NCI-H510A (cell line): ENCODE results near the gene IMMP2L.

Experiments used
- DNase-seq: peaks from one replicate; lab custom pipeline; 2025; lab: John Stamatoyannopoulos, UW

Gene IMMP2L

GRCh38 chr7:111210996-111211395 lies 351.3 kb downstream of the IMMP2L start:
- DNase-seq = no peak

DNA sequence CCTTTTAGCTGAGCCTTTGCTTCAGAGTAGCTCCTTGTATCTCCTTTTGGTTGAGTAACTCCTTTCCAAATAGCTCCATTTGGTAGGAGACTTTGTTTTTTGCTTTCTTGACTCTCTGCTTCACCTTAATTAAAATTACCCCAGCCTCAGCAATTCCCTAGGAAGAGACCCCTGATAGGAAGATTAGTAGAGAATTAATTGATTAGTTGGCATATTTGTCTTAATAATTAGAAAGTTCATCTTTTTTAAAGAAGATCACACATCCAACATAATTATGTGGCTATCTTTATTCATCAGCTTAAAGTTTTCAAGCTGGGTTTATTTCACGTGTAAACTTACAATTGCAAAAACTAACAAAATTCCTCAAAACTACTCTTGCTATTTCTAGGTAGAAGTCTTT lies 352.2 kb downstream of the IMMP2L start:
- DNase-seq = no peak

GRCh38 chr7:111205251-111205650 lies 357.0 kb downstream of the IMMP2L start:
- no peak for DNase-seq

- no peak for DNase-seq
Observed at GRCh38 chr7:111202321-111202720, 360.0 kb downstream of the IMMP2L start.

DNA sequence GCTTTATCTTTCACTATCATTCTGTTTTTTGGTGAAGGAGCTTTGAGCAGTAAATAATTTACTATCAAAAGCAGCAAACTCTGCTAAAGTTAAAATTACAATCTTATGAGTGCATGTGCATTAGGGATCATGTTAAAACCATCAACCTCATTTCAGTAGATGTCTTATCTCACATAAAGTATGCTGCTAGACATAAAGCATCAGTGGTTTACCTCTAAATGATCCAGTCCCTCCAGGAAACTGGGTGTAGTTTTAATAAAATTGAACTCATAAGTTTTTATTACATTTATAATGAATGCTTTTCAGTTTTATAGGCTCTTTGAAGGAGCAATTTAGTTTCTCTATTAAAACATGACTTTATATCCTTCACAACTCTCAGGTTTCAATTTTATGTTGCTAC lies 362.6 kb downstream of the IMMP2L start:
- no peak for DNase-seq

DNA sequence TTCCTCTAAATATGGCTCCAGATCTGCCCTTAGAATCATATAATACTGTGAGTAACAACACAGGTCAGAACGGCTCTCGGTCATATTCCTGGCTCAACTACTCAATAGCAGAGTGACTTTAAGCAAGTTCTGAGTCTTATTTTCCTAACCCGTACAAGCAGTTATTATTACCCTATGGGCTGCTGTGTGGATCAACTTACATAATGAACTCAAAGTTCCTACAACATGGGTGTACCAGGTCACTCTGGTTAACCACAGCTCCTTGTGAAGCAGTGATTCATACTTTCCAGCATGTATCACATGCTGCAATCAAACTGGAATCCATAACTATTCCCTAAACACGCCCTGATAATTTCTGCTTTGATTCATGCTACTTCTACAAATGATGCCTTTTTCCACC lies 364.0 kb downstream of the IMMP2L start:
- DNase-seq = no peak

GRCh38 chr7:111196655-111197054 lies 365.6 kb downstream of the IMMP2L start:
- DNase-seq = no peak

DNA sequence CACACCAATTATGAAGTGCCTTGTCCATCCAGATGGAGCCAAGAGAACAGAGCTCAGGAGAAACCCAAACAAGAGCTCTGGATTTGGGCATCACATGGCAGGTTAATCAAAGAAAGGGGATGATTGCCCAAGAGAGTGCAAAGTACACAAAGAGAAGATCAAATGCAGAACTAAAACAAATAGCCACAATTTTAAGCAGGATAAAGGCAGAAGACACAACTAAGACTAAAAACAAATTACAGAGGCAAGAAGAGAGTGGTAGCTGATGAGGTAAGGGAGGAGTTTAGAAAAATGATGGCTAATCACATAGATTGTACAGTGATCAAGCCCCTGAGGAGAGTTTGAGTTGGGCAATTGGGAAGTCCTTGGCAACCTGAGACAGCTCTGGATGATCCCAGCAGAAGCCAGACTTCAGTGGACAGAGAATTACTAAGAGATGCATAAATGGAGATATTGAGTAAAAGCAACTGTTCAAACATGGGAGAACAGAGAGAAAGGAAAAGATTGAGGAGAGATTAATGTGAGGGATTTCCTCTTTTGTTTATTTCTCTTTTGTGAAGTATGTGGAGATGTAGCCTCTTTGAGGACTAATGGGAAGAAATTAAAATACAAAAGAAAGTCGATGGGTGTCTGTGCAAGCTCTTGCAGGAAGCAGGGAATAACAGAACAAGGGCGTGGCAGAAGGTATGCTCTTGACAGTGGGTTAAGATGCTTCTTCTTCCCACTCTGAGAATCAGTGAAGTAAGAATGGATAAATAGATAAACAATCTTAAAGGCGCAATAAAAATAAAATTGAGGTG lies 369.5 kb downstream of the IMMP2L start:
- DNase-seq = no peak

DNA sequence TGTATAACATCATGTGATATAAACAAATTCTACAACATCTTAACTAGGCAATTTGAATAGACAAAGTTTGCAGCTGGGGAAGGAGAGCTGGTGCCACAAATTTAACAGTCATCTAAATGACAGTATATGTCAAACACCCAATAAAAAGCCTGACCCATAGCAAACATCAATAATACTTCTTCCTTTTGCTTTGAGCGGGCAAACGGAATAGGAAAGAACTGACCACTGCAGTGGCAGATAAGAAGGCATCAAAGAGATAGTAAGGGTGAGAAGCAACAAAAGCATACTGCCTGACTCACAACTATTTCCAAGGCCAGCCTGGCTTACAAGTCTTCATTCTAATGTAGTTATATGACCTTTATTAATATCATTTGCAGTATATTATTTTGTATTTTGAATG lies 371.5 kb downstream of the IMMP2L start:
- no peak for DNase-seq

DNA sequence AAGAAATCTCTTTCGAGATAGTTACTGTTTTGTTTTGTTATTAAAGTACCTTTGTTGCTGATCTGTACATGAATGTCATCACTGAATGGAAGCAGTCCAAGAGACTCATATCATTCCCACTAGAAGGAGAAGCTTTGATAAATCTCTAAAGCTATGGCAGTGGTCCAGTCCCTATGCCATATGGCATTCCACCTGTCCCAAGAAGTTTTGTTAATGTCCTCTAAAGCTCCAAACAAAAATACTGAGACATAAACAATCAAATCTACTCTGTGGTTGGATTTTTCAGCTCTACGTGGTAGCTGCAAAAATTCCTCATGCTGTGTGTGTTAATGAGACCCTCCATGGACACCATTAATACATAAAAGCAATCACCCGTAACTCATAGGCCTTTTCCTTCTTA lies 377.3 kb downstream of the IMMP2L start:
- no peak for DNase-seq

GRCh38 chr7:111183321-111183720 lies 379.0 kb downstream of the IMMP2L start:
- no peak for DNase-seq

GRCh38 chr7:111180338-111180737 lies 382.0 kb downstream of the IMMP2L start:
- DNase-seq = no peak

DNA sequence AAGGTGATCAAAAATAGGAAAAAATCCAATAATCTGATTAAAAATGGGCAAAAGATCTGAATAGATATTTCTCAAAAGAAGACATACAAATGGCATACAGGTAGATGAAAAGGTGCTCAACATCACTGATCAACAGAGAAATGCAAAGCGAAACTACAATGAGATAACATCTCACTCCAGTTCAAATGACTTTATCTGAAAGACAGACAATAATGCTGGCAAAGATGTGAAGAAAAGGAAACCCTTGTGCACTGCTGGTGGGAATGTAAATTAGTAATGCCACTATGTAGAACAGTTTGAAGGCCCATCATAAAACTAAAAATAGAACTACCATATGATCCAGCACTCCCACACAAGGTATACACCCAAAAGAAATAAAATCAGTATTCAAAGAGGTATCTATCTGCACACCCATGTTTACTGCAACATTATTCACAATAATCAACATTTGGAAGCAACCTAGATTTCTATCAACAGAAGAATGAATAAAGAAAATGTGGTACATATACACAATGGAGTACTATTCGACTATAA lies 386.3 kb downstream of the IMMP2L start:
- no peak for DNase-seq

DNA sequence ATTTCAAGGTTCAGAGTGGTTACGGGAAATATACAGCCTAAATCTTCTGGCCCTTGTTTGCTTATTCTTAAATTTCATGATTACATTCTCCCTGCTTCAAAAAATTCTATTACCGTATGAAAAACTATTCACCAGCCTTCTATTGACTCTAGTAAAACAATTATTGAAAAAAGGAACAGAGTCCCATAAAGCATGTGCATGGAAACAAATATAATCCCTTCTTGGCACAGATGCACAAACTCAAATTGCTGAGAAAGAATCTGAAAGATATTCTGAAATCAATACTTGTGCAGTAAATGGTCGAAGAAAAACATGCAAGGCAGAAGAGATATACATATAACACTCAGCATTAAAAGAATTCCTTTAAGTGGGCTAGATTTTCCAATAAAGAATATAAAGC lies 387.8 kb downstream of the IMMP2L start:
- DNase-seq = no peak

DNA sequence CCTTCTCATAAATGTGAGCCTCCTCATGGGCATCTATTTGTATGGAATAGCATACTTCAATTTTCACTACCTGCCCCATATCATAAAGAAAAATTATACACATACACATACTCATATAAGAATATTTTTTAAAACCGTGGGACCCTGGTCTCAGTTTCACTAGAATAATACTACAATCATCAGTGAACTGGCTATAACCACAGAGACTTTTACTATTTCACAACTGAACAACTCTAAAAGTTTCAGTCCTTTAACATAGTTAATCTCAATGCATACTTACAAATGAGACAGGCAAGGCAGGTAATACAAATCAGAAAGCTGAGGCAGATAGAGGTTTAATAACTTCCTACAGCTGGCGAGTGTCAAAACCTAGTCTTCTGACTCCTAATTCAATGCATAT lies 388.3 kb downstream of the IMMP2L start:
- DNase-seq = no peak

DNA sequence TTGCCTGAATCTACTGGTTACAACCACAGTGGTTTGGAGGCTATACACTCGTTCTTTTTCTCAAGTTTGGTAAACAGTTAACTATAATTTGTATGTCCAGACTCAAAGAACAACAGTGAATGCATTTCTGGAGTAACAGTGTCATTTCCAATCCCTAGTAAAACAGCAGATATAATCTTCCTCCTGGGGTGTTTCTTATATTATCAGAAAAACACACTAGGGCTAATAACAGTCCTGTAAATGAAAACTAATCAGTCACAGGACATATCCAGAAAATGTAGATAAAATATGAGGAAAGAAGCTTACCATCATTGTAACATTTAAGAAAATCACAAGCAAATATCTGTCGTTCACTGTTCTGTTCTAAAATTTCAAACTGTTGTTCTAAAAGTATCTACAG lies 388.8 kb downstream of the IMMP2L start:
- DNase-seq = no peak

DNA sequence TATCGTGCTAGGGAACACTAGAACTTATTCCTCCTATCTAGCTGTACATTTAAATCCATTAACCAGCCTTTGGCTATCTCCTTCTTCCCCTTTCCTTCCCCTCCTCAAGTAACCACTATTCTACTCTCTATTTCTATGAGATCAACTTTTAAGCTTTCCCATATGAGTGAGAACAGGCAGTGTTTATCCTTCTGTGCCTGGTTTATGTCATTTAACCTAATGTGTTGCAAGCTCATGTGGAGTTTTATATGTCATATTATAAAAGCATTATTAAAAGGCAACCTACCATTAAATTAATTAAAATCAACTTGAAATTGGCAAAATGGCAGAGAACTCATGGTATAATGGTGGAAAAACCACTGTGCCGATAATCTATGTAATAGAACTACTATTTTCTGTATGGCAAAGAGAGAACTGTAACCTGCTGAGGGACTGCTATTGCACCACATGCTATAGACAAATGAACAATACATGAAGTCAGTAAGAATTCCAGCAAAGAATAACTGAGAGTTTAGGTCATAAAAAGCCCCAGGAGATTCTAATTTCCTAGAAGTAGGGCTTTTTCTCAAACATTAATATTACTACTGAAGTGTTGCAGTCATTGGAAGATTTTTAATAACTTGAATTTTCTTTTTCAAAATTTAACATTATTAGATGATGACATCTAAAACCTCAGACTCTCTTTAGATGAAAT lies 389.6 kb downstream of the IMMP2L start:
- DNase-seq = no peak

DNA sequence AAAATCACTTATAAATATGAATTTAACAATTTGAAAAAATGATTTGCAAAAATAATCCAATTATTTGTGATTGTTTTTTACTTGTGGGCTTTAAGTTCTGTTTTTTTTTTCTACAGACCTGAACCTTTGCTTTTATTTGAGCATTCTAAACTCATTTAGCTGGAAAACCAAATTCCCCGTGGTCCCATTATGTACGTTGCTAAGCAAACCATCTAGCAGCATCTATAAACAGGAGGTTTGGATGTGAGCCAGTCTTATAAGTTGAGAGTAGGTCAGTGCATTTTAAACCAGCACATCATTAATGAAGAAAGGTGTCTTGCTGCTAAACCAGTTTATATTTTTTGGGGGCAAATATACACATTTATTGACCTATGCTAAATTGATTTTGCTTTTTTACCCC lies 394.1 kb downstream of the IMMP2L start:
- no peak for DNase-seq

GRCh38 chr7:111164442-111164841 lies 397.9 kb downstream of the IMMP2L start:
- DNase-seq = no peak

GRCh38 chr7:111162692-111163091 lies 399.6 kb downstream of the IMMP2L start:
- DNase-seq = no peak

GRCh38 chr7:111160297-111160696 lies 402.0 kb downstream of the IMMP2L start:
- DNase-seq = no peak

DNA sequence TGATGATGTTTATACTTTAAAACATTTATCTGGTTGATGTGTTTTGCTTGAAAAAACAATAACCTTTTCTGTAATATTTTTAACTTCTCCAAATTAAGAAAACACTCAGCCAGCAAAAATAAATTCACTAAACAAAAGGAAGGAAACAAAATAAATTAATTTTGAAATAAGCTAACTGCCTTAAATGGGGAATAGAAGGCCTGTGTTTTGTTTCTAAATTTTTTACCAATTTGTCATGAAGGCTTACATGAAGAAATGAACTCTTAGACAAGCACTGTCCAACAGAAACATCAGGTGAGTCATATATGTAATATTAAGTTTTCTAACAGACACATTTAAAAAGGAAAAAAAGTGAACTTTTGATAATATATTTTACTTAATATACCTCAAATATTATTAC lies 402.9 kb downstream of the IMMP2L start:
- no peak for DNase-seq

GRCh38 chr7:111150709-111151108 lies 411.6 kb downstream of the IMMP2L start:
- DNase-seq = no peak
